Fibroblast of skin of scalp (primary cell): ENCODE data around the gene CENPB.

Experiments
- DNase-seq: peaks from one replicate; pipeline ENCODE4 v3.0.0-alpha.2; 2013

The CENPB gene

DNA sequence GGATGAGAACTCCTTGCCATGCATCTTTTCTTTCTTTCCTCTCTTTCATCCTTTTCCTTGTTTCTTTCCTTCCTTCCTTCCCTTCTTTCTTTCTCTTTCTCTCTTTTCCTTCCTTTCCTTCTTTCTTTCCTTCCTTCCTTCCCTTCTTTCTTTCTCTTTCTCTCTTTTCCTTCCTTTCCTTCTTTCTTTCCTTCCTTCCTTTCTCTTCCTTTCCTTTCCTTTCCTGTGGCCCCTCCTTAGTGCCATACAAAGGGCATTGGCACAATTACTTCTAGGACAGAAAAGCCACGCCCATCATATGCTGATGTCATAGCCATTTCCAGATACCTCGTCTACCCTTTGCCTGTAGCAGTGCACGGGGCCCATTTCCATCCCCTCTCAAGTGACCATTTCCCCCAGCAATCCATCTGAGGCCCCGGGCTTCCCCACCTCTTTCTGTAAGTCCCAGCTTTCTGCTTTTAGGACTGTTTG is 2.2 kb upstream of the CENPB start:
- DNase-seq: no peak

DNA sequence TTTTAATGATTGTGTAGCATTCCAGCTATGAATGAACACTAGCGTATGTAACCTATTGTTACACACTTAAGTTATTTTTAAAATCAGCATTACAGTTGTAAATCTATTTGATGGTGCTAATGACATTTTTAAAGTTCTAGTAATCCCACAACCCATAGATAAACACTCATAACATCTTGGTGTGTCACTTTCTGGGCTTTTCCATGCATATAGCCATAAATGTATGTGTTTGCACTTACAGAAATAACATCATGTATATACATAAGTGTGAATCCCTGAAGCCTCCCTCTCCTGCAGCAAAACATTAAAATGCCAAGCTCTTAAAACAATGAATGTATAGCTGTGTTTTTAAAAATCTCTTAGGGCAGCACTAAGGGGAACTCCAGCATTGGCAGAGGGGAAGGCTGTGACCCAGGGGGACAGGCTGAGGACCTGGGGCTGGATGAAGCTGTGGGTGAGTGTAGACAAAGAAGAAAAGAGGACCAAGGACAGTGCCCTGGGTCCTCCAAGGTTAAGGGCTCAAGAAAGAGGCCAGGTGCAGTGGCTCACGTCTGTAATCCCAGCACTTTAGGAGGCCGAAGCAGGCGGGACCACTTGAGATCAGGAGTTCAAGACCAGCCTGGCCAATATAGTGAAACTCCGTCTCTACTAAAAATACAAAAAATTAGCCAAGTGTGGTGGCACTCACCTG is 929 bp upstream of the CENPB start:
- DNase-seq: peak; percentile 17

DNA sequence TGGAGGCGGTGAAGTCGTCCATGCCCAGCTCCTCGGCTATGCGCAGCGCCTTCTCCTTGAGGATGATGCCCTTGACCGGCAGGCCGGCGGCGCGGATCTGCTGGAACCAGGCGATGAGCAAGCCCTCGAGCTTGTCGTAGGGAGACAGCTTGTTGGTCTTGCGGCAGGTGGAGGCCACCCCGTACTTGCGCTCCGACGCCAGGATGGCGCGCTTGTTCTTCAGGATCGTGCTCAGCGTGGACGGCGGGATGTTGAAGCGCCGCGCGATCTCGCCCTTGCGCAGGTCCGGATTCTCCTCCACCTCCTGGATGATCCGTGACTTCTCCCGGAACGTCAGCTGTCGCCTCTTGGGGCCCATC is 435 bp downstream of the CENPB start:
- peak; percentile 48 for DNase-seq

DNA sequence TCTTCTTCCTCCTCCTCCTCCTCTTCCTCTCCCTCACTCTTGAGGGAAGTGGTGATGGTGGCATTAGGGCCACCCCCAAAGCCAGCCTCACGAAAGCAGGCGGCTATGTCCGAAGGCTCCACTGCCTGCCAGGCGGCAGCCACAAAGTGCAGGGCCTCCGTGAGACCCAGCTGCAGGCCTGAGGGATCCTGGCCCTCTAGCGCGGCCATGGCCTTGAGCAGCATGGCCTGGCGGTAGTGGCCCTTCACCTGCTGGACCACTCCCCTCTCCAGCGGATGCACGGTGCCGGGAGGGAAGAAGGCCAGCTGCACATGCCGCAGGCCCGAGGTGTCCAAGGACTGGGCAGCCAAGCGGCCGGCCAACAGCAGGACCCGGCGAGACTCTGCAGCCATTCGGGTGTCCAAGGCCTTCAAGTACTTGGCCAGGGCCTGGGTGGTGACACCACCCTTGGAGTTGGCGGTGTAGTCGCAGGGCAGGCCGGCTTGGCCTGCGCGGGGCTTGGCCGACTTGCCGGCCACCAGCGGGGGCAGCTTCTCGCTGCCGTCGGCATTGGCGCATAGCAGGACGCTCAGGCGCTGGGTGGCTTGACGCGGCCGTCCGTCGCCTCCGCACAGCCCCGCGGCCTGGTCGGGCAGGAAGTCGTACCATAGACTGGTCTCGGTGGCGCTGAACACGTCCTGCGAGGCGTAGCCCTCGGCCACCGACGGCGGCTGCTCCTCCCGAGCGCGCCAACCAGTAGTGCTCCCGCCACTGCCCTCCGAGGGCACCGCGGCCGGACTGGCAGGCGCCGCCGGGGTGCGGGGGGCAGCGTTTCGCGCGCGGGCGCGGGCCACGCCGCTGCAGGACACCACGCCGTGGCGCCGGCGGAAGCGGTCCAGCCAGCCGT is 1.1 kb downstream of the CENPB start:
- no peak for DNase-seq

DNA sequence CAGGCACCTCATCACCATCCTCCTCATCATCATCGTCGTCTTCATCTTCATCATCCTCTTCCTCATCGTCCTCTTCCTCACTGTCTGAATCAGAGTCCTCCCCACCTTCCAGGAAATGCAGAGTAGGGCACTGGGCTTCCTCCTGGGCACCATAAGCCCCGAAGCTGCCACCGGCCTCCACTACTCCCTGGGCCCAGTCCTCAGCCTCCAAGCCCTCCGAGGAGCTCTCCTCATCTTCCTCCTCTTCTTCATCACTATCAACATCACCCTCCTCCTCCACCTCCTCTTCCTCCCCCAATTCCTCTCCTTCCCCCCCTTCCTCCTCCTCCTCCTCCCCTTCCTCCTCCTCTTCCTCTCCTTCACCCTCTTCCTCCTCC is 1.7 kb downstream of the CENPB start:
- DNase-seq: no peak

DNA sequence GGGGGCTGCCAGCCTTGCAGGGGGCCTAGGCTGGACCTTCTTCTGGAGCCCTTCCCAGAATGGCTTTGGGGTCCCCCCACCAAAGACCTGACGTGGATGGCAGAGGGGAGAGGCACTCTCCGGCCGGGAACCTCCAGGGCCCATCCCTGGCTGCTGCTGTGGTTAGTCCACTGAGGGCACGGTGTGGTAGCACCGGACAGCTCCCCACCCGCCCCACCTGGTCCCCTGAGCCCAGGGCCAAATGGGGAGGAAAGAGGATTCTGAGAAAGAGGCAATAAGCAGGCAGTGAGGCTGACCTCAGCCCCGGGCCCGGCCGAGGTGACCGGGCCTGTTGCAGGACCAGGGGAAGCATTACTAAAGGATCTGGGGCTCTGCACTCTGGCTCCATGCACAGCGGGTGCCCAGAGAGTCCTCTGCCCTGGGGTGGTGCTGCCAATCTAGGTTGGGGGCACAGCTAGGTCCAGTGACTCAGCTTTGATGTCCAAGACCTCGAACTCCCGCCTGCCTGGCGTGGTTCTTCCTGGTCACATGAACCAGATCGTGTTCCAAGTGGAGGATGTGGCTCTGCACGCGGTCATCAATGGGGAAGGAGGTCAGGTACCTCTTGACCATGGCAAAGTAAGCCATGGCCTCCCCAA is 2.2 kb downstream of the CENPB start:
- no peak for DNase-seq

DNA sequence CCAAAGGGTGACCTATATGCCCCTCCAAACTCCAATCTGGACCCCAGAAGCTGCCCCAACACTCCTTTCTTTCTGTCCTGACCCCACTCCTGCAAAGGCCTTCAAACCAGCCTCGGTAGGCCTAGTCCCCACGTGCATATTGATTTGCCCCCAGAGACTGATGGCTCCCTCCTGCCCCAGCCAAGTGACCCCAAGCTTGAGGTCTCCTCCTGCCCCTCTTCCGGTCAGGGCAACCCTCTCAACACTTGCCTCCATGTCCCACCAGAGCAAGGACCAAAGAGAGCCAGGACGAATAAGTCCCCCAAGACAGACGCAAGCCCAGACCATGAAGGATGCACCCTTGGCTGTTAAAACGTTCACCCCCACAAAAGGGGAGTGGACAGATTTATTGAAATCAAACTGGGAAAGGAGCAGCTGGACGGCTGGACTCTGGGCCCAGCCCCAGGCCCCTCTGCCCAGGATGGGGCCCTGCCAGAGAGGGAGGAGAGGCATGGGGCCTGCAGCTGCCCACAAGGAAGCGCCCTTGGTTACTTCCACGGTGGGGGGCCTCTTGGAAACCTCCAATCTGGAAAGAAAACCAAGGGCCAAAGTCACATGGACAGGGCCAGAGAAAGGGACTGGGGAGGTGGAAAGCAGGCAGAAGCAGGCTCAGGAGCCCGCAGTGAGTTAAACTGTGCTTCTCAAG is 2.9 kb downstream of the CENPB start:
- no peak for DNase-seq

DNA sequence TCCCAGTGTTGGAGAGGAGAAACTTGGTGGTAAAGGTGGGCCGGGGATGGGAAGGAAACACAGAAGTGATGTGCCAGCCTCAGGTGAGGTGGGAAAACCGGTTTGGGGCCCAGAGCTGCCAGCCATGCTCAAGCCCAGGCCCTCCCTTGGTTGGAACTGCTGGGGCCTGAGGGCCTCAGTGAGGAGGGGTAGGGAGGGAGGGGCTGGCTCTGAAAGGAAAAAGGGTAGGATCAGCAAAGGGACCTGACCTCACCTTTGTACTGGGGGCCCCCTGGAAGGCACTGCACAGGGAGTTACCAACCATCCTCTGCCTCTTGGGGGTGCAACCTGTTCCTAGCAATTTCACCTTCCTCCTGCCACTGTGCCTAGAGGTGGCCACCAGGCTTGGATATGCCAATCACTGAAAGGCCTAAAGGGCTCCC is 3.5 kb downstream of the CENPB start:
- DNase-seq: no peak

DNA sequence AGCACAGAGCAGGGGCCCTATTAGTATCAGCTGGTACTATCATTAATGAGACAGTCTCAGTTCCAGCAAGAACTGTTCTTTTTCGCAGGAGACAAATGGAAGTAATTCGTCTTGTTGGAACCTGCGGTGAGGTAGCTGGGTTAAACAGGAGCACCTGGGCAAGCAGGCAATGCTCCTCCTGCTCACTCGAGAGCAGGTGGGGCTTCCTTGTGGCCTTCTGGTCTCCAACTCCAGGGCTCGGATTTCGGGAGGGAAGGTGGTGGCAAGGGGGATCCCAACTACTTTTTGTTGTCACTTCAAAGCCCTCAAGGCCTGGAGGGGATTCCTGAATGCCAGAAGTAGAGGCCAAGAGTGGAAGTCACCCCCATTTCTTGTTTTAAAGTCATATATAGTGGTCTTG is 3.9 kb downstream of the CENPB start:
- no peak for DNase-seq

DNA sequence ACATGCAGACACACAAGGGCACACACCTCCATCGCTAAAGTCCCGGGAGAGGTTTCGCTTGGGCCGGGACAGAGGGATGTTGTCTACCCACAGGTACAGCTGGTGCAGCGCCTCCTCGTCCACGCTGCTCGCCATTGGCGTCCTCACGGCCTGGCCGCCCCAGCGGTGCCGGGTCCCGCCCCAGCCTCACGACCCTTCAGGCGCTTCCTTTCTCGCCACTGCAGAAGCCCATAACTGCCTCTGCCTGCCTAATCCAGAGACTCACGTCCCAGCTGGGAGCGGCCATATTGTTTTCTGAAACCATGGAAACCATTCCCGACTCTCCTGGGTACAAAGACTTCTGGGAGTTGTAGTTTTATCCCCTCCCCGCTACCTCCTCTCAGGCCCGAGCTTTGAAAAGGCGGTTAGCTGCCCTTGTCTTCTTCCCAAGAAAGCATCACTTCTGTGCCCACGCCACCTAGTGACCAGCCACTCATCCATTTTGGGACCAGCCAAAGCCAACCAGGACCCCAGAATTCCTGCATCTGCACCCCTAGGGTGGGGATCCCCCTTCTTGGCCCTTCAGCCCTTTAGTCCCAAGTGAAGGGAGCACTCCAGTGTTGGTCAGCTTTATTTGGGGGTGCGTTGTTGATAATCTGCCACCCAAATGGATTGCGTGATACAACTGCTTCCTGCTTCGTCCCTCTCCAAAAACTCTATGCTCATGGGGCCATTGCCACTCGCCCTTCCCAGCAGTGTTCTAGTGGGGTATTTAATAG is 5.2 kb downstream of the CENPB start, which contains the start of gene SPEF1:
Gene SPEF1 (minus strand): TSS at position 296 of the 758 bp plus-strand sequence. CDS start 161 bp downstream, at position 135.
- DNase-seq: peak; percentile 96

DNA sequence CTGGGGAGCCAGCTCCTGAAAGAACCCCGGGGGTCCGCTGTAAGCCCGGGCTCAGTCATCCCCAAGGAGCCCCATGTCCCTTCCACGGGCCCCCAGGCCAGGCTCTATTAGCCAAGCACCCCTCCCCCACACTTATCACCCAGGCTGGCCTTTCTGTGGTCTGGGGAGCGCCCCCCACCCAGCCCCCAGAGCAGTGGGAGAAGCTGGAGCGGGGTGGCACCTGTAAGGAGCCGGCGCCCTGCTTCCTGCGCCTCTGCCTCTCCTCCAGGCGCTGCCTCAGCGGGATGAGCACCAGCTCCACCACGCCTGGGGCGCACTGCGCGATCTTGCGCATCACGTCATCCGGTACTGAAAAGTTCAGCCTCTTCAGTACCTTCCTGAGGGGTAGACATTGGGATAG is 7.6 kb downstream of the CENPB start:
- no peak for DNase-seq

DNA sequence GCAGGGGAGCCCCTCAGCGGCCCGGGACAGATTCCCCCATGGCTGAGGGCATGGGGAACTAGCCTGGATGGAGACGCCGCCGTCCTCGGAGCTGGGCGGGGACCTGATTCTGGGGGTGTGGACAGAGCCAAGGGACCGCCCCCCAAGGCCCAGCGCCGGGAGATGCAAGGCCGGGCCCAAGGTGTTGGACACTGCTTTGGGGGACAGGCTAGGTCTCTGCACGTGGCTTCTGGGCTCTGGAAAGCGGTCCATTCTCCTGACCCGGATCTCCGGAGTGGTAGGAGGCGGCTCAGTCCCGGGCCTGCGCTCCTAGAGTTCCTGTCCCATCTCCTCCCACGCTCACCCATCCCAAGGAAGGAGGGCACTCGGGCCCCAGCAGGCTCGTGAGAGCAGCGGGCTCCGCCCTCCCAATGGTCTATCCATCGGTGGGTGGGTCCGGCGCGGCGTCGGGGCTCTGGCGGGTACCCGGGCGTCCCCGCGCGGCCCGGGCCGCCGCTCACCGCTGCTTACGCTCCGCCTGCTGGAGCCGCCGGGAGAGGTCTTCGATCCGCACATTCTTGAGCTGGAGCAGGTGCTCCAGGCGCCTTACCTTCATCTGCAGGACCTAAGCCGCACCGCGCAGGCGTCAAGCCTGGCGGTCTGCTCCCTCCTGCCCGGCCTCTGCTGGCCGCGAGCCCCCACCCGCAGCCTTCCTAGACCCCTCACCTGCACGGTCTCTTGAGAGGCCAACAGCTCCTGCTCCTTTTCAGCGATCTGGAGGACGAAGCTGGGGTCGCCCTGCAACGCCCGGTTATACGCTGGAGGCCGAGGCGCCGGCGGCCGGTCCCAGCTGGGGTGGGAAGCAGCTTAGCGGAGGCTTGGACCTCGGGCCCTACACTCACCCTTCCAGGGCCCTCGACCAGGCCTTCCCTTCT is 8.6 kb downstream of the CENPB start:
- peak; percentile 49 for DNase-seq

DNA sequence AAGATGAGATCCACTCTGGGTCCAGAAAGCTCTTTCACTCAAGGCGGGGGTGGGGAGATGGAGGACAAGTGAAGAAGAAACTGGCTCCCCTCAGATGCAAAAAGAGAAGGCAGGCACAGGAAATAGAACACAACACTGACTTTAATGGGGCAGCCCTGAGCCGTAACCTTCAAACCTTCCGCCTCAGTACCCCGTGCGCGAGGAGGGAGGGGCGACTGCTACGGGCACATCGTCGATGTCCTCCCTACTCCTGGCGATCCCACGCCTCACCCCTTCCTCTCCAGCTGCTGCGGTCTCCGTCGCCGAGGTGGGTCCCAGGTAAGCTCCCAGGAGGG is 9.2 kb downstream of the CENPB start:
- DNase-seq: no peak

DNA sequence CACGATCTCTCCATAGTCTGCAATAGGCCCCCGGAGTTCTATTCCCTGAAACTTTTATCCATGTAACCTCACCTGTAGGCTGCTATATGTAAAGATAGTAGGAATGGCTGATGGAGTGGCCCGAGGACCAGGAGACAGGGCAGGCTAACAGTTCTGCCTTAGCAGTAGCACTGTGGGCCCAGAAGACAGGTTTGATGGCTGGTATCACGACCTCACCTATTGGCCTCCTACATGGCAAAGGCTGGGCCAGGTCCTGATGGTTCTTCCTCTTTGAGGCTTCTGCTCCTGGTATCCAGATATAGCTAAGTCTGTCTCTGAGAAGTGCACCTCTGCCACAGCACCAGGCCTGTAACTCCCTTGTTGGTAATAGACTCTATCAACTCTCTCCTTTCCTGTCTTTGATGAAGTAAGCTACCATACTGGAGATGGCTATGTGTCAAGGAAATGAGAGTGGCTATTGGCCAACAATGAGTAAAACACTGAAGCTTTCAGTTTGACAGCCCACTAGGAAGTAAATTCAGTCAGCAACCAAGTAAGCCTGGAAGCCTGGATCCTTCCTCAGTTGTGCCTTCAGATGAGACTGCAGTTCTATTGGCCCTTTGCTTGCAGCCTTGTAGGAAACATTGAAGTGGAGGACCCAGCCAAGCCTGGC is 11.0 kb downstream of the CENPB start:
- DNase-seq: no peak

DNA sequence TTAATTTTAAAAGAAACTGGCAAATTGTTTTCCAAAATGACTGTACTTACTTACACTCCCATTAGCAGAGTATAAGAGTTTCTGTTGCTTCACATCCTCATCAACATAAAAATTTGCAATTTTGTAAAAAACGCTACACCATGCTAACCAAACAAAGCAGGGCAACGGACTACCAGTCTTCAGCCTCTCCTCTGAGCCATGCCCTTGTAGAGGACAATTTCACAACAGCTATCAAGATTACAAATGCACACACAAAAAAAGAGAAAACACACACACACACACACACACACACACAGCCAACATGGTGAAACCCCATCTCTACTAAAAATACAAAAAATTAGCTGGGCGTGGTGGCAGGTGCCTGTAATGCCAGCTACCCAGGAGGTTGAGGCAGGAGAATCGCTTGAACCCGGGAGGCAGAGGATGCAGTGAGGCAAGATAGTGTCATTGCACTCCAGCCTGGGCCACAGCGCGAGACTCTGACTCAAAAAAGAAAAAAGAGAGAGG is 14.9 kb downstream of the CENPB start:
- DNase-seq: no peak

DNA sequence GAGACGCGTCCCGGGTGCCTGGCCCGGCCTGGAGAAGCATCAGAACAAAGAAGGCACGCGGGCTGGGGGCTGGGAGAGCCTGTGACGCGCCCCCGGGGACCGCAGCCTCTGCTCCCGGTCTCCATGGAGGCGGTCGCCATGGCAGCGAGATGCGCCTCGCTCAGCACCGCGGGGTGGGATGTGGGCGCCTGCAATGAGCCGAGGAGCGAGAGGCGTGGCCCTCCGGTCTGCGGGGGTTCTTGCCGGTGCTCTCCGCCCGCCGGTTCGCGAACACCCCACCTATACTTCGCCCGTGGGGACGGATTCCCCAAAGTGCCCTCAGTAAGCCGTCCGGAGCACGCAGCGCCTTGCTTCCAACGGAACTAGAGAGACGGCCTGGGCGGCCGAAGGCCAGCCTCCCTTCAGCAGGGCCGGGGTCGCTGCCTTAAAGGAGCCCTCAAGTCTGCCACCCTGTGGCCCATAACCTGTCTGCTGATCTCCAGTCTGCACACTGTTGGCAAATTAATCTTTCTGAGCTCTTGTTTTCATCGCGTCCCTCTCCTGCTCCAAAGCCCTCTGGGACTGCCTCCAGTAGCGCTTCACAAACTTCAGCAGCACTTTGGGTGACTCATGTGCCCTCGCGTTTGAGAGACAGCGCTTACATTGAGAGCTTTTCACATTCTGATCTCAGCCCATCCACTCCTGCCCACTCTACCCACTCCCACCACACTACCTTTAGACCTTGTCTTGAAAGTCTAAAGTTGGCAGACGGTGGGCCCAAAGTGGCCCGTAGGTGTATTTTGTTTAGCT is 18.0 kb downstream of the CENPB start:
- DNase-seq: peak; percentile 88

DNA sequence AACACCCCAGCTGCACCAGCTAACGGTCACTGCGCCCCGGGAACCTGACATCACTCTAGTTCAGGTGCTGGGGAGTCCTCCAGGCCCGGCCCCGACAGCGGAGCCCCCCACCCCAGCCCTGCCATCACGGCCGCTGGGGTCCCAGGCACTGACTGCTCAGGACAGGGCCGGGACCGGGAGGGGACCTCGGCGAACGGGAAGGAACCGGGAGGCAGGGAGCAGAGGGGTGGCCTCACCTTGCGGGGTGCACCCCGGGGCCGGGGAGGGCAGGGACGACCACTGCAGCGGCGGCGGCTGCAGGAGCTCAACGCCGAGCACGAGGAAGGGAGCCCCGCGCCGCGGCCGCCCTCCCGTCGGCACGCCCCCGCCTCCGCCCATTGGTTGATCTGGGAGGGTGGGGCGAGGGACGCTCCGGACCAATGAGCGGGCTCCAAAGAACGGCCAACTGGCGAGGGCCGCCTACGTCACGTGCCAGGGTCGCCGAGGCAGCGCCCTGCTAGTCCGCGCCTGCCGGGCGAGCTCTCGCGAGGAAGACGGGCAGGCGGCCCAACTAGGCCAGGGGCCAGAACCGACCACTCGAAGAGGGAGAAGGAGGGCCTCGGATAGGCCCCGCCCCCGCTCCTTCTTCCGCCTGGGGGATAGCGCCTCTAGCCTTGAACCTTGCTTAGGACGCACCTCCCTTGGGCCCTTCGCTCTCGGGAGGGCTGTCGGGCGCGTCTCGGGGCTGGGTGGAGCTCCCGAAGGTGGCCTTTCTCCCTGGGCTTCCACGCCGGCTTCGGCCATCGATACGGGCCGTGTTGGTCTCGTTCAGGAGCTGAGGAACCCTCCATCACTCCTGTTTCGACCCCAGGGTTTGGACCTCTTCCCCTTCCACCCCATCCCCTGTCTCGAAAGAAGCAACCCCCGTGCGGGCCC is 18.9 kb downstream of the CENPB start, which contains the start of gene ADISSP:
Gene ADISSP (minus strand): TSS at position 327 of the 915 bp plus-strand sequence. CDS start 7,653 bp downstream, outside the sequence.
- peak; percentile 99 for DNase-seq

DNA sequence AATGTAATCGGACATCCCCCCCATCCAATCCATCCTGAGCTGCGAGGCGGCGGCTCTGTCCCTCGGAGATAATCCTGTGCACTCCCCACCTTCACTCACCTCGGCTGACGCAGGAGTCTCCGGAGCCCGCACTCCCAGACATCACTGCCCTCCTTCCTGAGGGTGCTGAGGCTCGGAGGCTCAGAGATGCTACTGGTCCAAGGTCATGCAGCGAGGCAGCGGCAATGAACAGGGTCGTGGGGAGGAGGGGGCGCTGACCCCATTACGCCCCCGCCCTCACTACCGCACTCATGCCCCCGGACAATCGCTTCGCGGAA is 19.5 kb downstream of the CENPB start:
- DNase-seq: no peak
